ENCODE measurements around the gene KCNQ1OT1.

Gene KCNQ1OT1

GRCh38 chr11:2584812-2585565 is 114.8 kb downstream of the KCNQ1OT1 start:
- no peak for DNase-seq (ENCODE audit: low read depth in 2 of 2)

DNA sequence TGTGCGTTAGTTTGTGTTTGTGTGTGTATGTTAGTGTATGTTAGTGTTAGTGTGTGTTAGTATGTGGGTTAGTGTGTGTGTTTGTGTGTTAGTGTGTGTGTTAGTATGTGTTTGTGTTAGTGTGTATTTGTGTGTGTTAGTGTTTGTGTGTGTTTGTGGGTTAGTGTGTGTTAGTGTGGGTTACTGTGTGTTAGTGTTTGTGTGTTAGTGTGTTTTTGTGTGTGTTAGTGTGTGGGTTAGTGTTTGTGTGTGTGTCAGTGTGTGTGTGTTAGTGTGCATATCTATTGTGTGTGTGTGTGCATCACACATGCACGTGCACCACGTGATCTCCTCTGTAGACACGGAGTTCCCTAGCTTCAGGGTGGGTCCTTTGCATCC is 115.4 kb downstream of the KCNQ1OT1 start:
- DNase-seq (ENCODE audit: low read depth in 2 of 2), result no peak

GRCh38 chr11:2583605-2583958 is 116.2 kb downstream of the KCNQ1OT1 start:
- DNase-seq (ENCODE audit: low read depth in 2 of 2), result no peak

- no peak for DNase-seq (ENCODE audit: low read depth in 2 of 2)
Measured at GRCh38 chr11:2582946-2583604, 116.7 kb downstream of the KCNQ1OT1 start.

GRCh38 chr11:2582351-2582945 is 117.3 kb downstream of the KCNQ1OT1 start:
- DNase-seq (ENCODE audit: low read depth in 2 of 2), result no peak

GRCh38 chr11:2581931-2582350 is 117.9 kb downstream of the KCNQ1OT1 start:
- DNase-seq (ENCODE audit: low read depth in 2 of 2), result no peak

GRCh38 chr11:2581151-2581930 is 118.5 kb downstream of the KCNQ1OT1 start:
- no peak for DNase-seq (ENCODE audit: low read depth in 2 of 2)

DNA sequence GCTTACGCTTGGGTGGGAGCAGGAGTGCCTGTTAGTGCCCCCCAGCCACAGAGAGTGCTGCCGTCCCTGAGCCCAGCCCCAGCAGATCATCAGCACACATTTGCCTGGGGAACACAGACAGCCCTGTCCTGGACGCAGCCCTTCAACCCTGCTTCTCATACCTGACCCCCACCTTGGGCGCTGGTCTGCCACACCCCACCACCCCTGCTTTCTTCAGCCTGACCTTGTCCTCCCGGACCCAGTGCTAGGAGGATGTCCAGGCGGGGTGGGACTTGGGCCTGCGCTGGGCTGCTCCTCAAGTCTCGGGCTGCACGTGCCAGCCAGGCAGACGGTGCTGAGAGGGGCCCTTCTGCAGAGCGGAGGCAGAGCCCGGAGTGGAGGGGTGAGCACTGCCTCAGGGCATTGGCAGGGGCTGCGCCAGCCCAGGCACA is 119.2 kb downstream of the KCNQ1OT1 start:
- DNase-seq (ENCODE audit: low read depth in 2 of 2), result no peak

GRCh38 chr11:2580061-2580421 is 119.8 kb downstream of the KCNQ1OT1 start:
- no peak for DNase-seq (ENCODE audit: low read depth in 2 of 2)

DNA sequence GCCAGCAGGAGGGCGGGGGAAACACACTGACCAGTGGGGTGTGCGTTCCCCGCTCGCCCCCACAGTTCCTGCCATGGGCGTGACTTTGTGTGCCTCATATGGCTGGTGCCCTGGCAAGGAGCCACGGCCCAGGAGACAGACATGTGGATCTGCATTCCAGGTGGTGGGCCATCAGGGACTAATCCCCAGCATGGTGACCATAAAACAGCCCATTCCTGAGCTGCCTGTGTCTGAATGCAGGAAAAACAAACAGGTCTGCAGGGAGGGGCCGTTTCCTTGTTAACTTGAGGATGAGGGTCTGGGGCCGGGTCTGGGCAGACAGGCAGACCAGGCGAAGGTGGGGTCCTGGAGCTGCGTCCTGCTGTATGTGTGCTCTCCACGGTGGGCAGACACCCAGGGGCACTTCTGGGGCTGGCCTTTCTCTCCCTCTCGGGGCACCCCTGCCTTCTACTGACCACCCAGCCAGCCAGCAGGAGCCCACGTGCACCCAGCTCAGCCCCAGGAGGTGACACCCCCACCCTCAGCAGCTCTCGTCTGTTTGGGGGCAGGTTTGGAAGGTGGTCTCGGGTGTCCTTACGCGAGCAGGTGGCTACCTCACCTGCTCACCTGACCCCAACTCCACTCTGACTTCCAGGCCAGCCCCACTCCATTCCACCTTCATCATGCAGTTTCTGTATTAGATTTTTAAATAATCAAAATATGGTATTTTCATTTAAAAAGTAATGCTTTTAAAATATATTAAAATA is 120.3 kb downstream of the KCNQ1OT1 start:
- no peak for DNase-seq (ENCODE audit: low read depth in 2 of 2)

DNA sequence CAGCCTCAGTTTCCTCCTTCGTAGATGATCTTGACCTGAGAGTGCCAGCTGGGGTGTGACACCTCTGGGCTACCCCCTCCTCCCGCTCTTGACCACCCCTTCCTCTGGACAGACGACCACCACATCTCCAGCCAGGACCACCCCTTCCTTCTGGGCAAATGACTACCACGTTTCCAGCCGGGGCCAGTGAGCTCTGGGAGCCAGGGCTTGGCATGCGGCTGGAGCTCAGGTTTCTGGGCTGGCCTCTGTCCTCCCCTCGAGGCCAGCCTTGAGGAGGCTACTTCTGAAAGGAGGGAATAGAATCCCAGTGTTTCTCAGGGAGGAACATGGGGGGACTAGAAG is 120.9 kb downstream of the KCNQ1OT1 start:
- DNase-seq (ENCODE audit: low read depth in 2 of 2), result no peak

GRCh38 chr11:2577991-2578928 is 121.5 kb downstream of the KCNQ1OT1 start:
- DNase-seq (ENCODE audit: low read depth in 2 of 2), result no peak

- DNase-seq (ENCODE audit: low read depth in 2 of 2), result no peak
Measured at GRCh38 chr11:2577031-2577990, 122.5 kb downstream of the KCNQ1OT1 start.

GRCh38 chr11:2576549-2576948 is 123.2 kb downstream of the KCNQ1OT1 start:
- DNase-seq (ENCODE audit: low read depth in 2 of 2), result no peak

- no peak for DNase-seq (ENCODE audit: low read depth in 2 of 2)
Measured at GRCh38 chr11:2576111-2576510, 123.7 kb downstream of the KCNQ1OT1 start.

- DNase-seq (ENCODE audit: low read depth in 2 of 2), result no peak
Measured at GRCh38 chr11:2575591-2576051, 124.2 kb downstream of the KCNQ1OT1 start.

DNA sequence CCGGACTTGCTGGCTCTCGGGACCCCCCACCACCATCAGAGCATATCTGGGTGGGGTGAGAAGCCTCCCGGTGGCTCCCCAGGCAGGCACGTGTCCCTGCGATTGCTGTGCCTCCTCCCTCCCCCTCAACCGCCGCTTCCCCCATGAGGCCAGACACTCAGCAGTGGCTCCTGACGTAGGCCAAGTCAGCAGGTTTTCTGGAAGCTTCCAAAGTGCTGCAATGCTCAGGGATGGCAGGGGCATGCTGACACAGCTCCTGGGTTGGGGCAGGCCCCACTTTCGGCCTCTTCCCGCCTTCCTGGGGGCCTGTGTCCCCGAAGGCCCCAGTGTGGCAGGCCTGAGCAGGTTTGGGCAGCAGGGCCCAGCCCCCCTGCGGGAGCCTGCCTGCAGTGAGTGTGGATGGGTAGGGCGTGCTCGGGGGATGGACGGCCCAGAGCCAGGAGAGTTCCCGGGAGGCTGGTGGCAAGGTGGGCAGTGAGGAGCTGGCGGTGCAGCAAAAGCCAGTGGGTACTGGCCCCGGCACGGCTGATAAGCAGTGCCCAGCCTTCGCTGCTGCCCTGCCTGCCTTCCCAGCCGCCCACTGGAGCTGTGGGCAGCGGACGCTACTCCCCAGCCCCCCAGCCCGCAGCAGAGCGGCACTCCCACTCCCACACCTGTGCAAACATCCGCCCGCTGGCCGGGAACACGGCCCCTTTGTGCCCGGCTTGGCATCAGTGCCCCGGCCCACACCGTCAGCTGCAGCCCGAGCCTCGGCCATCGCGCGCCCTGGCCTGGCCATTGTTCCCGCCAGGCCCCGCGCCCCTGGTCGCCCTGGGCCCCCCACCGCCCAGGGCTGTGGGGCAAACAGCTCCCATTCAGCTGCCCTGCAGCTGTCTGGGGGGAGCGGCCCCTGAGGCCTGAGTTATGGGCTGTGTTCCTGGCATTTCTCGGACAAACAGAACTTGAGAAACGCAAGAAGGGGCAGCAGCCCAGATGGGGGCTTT is 125.0 kb downstream of the KCNQ1OT1 start:
- no peak for DNase-seq (ENCODE audit: low read depth in 2 of 2)

DNA sequence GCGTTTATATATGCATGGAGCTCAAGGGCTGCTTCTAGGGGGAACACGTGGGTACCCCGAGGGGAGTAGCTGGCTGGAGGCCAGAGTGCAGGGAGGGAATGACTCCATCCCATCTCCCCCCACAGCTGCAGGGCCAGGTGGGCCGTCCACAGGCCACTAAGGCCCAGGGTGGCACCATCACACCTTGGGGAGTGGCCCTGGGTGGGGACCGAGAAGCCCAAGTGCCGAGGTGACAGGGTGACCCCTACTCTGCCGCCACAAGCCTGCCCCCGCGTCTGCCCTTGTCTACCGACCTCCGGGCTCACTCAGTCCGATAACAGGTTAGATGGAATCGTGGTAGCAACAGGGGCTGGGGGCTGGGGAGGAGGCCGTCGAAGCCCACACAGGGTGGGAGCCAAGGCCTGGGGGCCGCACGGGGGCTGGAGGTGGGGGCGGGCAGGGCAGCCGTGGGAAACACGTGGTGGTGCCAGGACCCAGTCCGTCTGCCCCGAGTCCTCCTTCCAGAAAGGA is 125.7 kb downstream of the KCNQ1OT1 start:
- no peak for DNase-seq (ENCODE audit: low read depth in 2 of 2)
